Epithelial cell of proximal tubule (primary cell): ENCODE measurements around the gene MBNL2. TPM values are rescaled to one million over a fixed set of nuclear protein-coding genes. Genes with fewer than 3 reads are reported as not detected.

Experiments
- DNase-seq: peaks from one replicate; pipeline ENCODE4 v3.0.0-alpha.2; 2011; ENCODE audit warnings: low read depth
- H3K4me3 ChIP-seq: 2 replicates; pipeline ENCODE4 v1.5.1; 2011; ENCODE audit warnings: low read depth, mild to moderate bottlenecking, low read length
- CTCF ChIP-seq: conservative IDR thresholded peaks from 2 replicates; pipeline ENCODE4 v1.5.1; 2012; ENCODE audit warnings: low read depth, mild to moderate bottlenecking, low read length
- total RNA-seq: library from RNA; depleted of rRNA; stranded (reverse); fragments of >200 nt; gene quantifications from 2 replicates; pipeline ENCODE4 v1.2.3, GENCODE V29; 2015

Gene MBNL2
- total RNA-seq, 1 donor from 2014 or later, result 28.8 TPM

GRCh38 chr13:97307118-97307881, 85.2 kb downstream of the MBNL2 start:
- TF ChIP-seq CTCF, result no peak
- DNase-seq, result no peak
- no peak overlapping the region for H3K4me3 ChIP-seq

GRCh38 chr13:97307882-97308624, 85.9 kb downstream of the MBNL2 start:
- no peak for DNase-seq
- no peak for TF ChIP-seq CTCF
- H3K4me3 ChIP-seq, result no peak overlapping the region

GRCh38 chr13:97308735-97309429, 86.7 kb downstream of the MBNL2 start:
- H3K4me3 ChIP-seq, result no peak overlapping the region

GRCh38 chr13:97310809-97311436, 88.8 kb downstream of the MBNL2 start:
- TF ChIP-seq CTCF, result no peak
- H3K4me3 ChIP-seq, result no peak overlapping the region
- no peak for DNase-seq

More at GRCh38 chr13:97308735-97309429, 86.7 kb downstream of the MBNL2 start:
- DNase-seq, result no peak
- no peak for TF ChIP-seq CTCF

- no peak for TF ChIP-seq CTCF
- DNase-seq, result no peak
- no peak overlapping the region for H3K4me3 ChIP-seq
These were observed 89.8 kb downstream of the MBNL2 start for GRCh38 chr13:97311956-97312355.

- H3K4me3 ChIP-seq, result no peak overlapping the region
- no peak for DNase-seq
- TF ChIP-seq CTCF, result no peak
These were observed 91.6 kb downstream of the MBNL2 start for GRCh38 chr13:97313551-97314260.
